Measurements from ENCODE around the gene CYP27B1. TPM values are rescaled to one million over a fixed set of nuclear protein-coding genes. Genes with fewer than 3 reads are reported as not detected.

The CYP27B1 gene
- total RNA-seq (2021; ENCODE audit: unreplicated experiment) (11.6 TPM), Bru-seq, nascent RNA (percentile 66 among the genes with signal in this experiment), BruChase-seq, experiment 1, labeled RNA remaining after a 6-hour chase (percentile 78 among the genes with signal in this experiment), BruChase-seq, experiment 2, labeled RNA remaining after a 2-hour chase (percentile 80 among the genes with signal in this experiment)
- polyA plus RNA-seq (2012): 7.2 and 8.2 TPM in 2 replicates
- long read RNA-seq, partial matches to known transcripts: 9 of 16 reads
- long read RNA-seq, other reads (novel, unspliced or antisense): 3 of 16 reads

DNA sequence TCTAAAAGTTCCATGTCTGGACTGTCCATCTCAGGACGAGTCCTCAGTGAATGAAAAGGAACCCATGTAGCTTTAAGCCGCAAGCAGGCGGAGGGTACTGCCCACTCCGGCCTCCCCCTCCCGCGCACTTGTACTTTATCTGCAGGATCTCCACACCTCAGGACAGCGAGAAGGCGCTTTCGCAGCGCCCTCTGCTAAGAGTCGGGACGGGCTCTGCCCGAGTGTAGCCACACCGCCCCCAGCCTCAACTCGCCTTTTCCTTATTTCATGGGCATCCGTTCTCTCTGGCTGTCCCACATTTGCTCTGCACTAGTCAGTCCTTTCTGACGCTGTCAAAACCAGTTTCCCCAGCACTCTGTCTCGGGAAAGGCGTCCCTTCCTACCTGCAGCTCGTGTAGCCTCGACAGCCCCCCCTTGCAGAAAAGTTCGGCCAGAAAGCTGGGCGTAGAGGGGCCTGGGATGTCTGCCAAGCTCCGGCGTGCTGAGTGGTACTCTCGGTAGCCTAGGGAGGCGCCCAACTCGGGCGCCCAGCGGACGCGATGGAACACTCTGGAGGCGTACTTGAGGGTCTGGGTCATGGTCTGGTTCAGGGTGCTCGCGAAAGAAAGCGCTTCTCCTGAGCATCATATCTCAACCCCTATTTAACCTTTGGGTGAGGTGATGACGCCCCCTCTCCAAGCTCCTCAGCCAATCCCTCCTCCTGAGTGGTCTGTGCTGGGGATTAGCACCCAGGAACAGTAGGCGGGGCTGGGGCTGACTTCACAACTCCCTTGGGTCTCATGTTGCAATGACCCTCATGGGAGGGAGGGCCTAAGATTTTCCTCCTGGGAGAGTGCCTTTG is at the start of gene CYP27B1:
TSS of gene CYP27B1 (minus strand) at position 615 of the 841 bp plus-strand sequence. CDS start at position 578, 37 bp downstream.
- intact Hi-C loops (cut with micrococcal nuclease): no loop called here
- peak within 1 kb of the TSS; percentile 100 for H3K4me2 ChIP-seq (ENCODE audit: low read length)
- peak within 1 kb of the TSS; percentile 81 for H3K9ac ChIP-seq (ENCODE audit: low read length)
- TF ChIP-seq POLR2AphosphoS5 (IDR thresholded peaks at IDR 0.05; ENCODE audit: low read depth, low read length): peak; percentile 60
- no peak for TF ChIP-seq JUND (IDR thresholded peaks at IDR 0.05)
- no peak for TF ChIP-seq ZNF274 (IDR thresholded peaks at IDR 0.05; ENCODE audit: low read depth, low read length)
- TF ChIP-seq ZFX (IDR thresholded peaks at IDR 0.05): no peak
- peak; percentile 45 for TF ChIP-seq POLR2A (IDR thresholded peaks at IDR 0.05; ENCODE audit: borderline replicate concordance, extremely low read depth, insufficient read depth, insufficient read length)
- BruUV-seq (replicated peaks): no TSS peak
- no peaks in the 10 kb centered on the region for H4K20me1 ChIP-seq (ENCODE audit: insufficient read depth)
- no peaks in the 10 kb centered on the region for H3K9me2 ChIP-seq (ENCODE audit: insufficient read depth)
- ChIA-PET POLR2A (interaction anchor here (0.9 to 2.4 kb wide), 8 partner anchors 10 to 175 kb away, joined by 3 to 12 read pairs (median 4); partner anchors contain the start of genes ATP23 and CDK4), RAD21 (ENCODE audit: low non-redundant PET in 1 of 2, low total read pairs in 2 of 2, uncharacterized antibody in 2 of 2, unreplicated experiment in 2 of 2) (no interaction called here), CTCF (interaction anchor here (4.0 kb wide), 1 partner anchor 10 kb away, joined by 51 read pairs; no protein-coding TSS in a partner anchor)
- peak within 1 kb of the TSS; percentile 72 to 81 for H3K4me3 ChIP-seq (replicated peaks in 1 of 2; ENCODE audit: low read depth in 1 of 2, low read length in 2 of 2)
- DNase-seq (ENCODE audit: low read depth, low spot score) (no peak), ATAC-seq (peak; percentile 41)
- peaks cover 14% of the 10 kb centered on the region for H3K79me2 ChIP-seq (ENCODE audit: insufficient read depth, low read length)
- no peak within 1 kb of the TSS for H2AFZ ChIP-seq (ENCODE audit: low read depth, low read length, poor library complexity, severe bottlenecking)
- no peaks in the 10 kb centered on the region for H3K27me3 ChIP-seq (ENCODE audit: insufficient read depth, low read length)
- H3K9me3 ChIP-seq (ENCODE audit: control insufficient read depth in 1 of 2, insufficient read depth in 1 of 2, low read depth in 1 of 2, low read length in 2 of 2): no peaks in the 10 kb centered on the region
- H3K36me3 ChIP-seq (ENCODE audit: control insufficient read depth in 1 of 2, insufficient read depth in 2 of 2, low read length in 2 of 2): peaks cover 13 to 27% of the 10 kb centered on the region in 2 experiments; a peak in 3 of 4 replicates
- H3K27ac ChIP-seq (ENCODE audit: low read depth, low read length): peak within 1 kb of the TSS; percentile 73
- H3K4me1 ChIP-seq (ENCODE audit: control insufficient read depth in 1 of 2, insufficient read depth in 2 of 2, low read length in 2 of 2): peaks cover 11 to 47% of the 10 kb centered on the region in 2 experiments

GRCh38 chr12:57816001-57816854 is 49.4 kb upstream of the CYP27B1 start:
- H3K9ac ChIP-seq (ENCODE audit: low read length): no peak overlapping the region
- ChIA-PET POLR2A (no interaction called here), RAD21 (ENCODE audit: low non-redundant PET in 1 of 2, low total read pairs in 2 of 2, uncharacterized antibody in 2 of 2, unreplicated experiment in 2 of 2) (no interaction called here), CTCF (interaction anchor here (1.2 kb wide), 2 partner anchors 14 to 16 kb away, joined by 3 to 4 read pairs; no protein-coding TSS in a partner anchor)
- no peak overlapping the region for H3K4me3 ChIP-seq (replicated peaks in 1 of 2; ENCODE audit: low read depth in 1 of 2, low read length in 2 of 2)
- no peaks in the 10 kb centered on the region for H3K36me3 ChIP-seq (ENCODE audit: control insufficient read depth in 1 of 2, insufficient read depth in 2 of 2, low read length in 2 of 2)
- no peak overlapping the region for H2AFZ ChIP-seq (ENCODE audit: low read depth, low read length, poor library complexity, severe bottlenecking)
- H3K79me2 ChIP-seq (ENCODE audit: insufficient read depth, low read length): no peaks in the 10 kb centered on the region
- ATAC-seq (no peak), DNase-seq (ENCODE audit: low read depth, low spot score) (no peak)
- intact Hi-C loops (cut with micrococcal nuclease): no loop called here
- H3K27ac ChIP-seq (ENCODE audit: low read depth, low read length): no peak overlapping the region
- no peaks in the 10 kb centered on the region for H3K9me2 ChIP-seq (ENCODE audit: insufficient read depth)
- H3K9me3 ChIP-seq (ENCODE audit: control insufficient read depth in 1 of 2, insufficient read depth in 1 of 2, low read depth in 1 of 2, low read length in 2 of 2): no peaks in the 10 kb centered on the region
- no peak overlapping the region for H3K4me2 ChIP-seq (ENCODE audit: low read length)
- no peaks in the 10 kb centered on the region for H3K27me3 ChIP-seq (ENCODE audit: insufficient read depth, low read length)
- BruUV-seq (replicated peaks): no TSS peak
- no peaks in the 10 kb centered on the region for H4K20me1 ChIP-seq (ENCODE audit: insufficient read depth)
- H3K4me1 ChIP-seq (ENCODE audit: control insufficient read depth in 1 of 2, insufficient read depth in 2 of 2, low read length in 2 of 2): no peaks in the 10 kb centered on the region; a peak in 1 of 4 replicates
- TF ChIP-seq RAD21 (IDR thresholded peaks at IDR 0.05; ENCODE audit: low read depth): no peak
- TF ChIP-seq, protein P1, sequence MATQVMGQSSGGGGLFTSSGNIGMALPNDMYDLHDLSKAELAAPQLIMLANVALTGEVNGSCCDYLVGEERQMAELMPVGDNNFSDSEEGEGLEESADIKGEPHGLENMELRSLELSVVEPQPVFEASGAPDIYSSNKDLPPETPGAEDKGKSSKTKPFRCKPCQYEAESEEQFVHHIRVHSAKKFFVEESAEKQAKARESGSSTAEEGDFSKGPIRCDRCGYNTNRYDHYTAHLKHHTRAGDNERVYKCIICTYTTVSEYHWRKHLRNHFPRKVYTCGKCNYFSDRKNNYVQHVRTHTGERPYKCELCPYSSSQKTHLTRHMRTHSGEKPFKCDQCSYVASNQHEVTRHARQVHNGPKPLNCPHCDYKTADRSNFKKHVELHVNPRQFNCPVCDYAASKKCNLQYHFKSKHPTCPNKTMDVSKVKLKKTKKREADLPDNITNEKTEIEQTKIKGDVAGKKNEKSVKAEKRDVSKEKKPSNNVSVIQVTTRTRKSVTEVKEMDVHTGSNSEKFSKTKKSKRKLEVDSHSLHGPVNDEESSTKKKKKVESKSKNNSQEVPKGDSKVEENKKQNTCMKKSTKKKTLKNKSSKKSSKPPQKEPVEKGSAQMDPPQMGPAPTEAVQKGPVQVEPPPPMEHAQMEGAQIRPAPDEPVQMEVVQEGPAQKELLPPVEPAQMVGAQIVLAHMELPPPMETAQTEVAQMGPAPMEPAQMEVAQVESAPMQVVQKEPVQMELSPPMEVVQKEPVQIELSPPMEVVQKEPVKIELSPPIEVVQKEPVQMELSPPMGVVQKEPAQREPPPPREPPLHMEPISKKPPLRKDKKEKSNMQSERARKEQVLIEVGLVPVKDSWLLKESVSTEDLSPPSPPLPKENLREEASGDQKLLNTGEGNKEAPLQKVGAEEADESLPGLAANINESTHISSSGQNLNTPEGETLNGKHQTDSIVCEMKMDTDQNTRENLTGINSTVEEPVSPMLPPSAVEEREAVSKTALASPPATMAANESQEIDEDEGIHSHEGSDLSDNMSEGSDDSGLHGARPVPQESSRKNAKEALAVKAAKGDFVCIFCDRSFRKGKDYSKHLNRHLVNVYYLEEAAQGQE (IDR thresholded peaks at IDR 0.05; ENCODE audit: low read depth): no peak
- TF ChIP-seq TCF7L2 (IDR thresholded peaks at IDR 0.05; ENCODE audit: borderline replicate concordance, extremely low read depth, insufficient read depth, insufficient read length): no peak
- TF ChIP-seq ZNF274 (IDR thresholded peaks at IDR 0.05; ENCODE audit: low read depth, low read length): no peak
- no peak for TF ChIP-seq YY1 (IDR thresholded peaks at IDR 0.05; ENCODE audit: extremely low read depth, insufficient replicate concordance, low read depth, low read length)
- no peak for TF ChIP-seq CBX3 (IDR thresholded peaks at IDR 0.05; ENCODE audit: low read depth)
- TF ChIP-seq ZFX (IDR thresholded peaks at IDR 0.05): no peak
- TF ChIP-seq JUND (IDR thresholded peaks at IDR 0.05): no peak
- no peak for TF ChIP-seq SRF (IDR thresholded peaks at IDR 0.05; ENCODE audit: low read depth)

Measured in HCT116 (cell line).